AG09309 (cell line): ENCODE measurements around the gene PLA2G4C.
"Not testable (repeated sequence)": the region's sequence is repeated elsewhere in the genome, so short reads cannot be mapped to it uniquely, and the experiment has no call there.

ENCODE experiments used
- DNase-seq: peaks from one replicate; pipeline ENCODE4 v3.0.0-alpha.2; 2010; ENCODE audit warnings: low read depth
- H3K4me3 ChIP-seq: 2 replicates; pipeline ENCODE4 v1.5.1; 2011; ENCODE audit warnings: mild to moderate bottlenecking, low read depth, low read length, moderate library complexity; ENCODE audit not compliant: control insufficient read depth
- CTCF ChIP-seq: IDR thresholded peaks from 2 replicates; pipeline ENCODE4 v1.5.1; 2011; ENCODE audit warnings: mild to moderate bottlenecking, low read depth, low read length, inconsistent platforms; ENCODE audit not compliant: insufficient read depth, control insufficient read depth; ENCODE audit errors: missing control alignments

Gene PLA2G4C

GRCh38 chr19:48102870-48103751, 7.5 kb downstream of the PLA2G4C start:
- no peak for DNase-seq
- H3K4me3 ChIP-seq, result no peak overlapping the region
- peak; percentile 79 for TF ChIP-seq CTCF

GRCh38 chr19:48095612-48096175, 14.9 kb downstream of the PLA2G4C start:
- no peak overlapping the region for H3K4me3 ChIP-seq
- no peak for TF ChIP-seq CTCF
- DNase-seq, result no peak

- H3K4me3 ChIP-seq, result no peak overlapping the region
- no peak for TF ChIP-seq CTCF
- no peak for DNase-seq
Measured at GRCh38 chr19:48094855-48095203, 15.8 kb downstream of the PLA2G4C start.

- TF ChIP-seq CTCF, result no peak
- H3K4me3 ChIP-seq, result no peak overlapping the region
- DNase-seq, result no peak
Measured at GRCh38 chr19:48094129-48094854, 16.3 kb downstream of the PLA2G4C start.

- not testable (repeated sequence) for H3K4me3 ChIP-seq
- DNase-seq, result peak; percentile 95
Measured at GRCh38 chr19:48091111-48091718, 19.4 kb downstream of the PLA2G4C start.

GRCh38 chr19:48090281-48090802, 20.3 kb downstream of the PLA2G4C start:
- H3K4me3 ChIP-seq, result no peak overlapping the region
- no peak for TF ChIP-seq CTCF
- peak; percentile 65 for DNase-seq

- DNase-seq, result not testable (repeated sequence)
Measured at GRCh38 chr19:48088991-48089390, 21.6 kb downstream of the PLA2G4C start.

More at GRCh38 chr19:48088991-48089390, 21.6 kb downstream of the PLA2G4C start:
- H3K4me3 ChIP-seq, result not testable (repeated sequence)
